ENCODE measurements around the gene TMEM259. TPM values are rescaled to one million over a fixed set of nuclear protein-coding genes. Genes with fewer than 3 reads are reported as not detected.
A peak's percentile ranks its signal among the peaks of the same experiment; 100 is the strongest.

The TMEM259 gene
- total and polyA plus RNA-seq, 9 of the 15 experiments (the other 6 are each of a cell fraction or from before 2014, with no cell fraction given): 0.52 to 231 (median 63.6) TPM

DNA sequence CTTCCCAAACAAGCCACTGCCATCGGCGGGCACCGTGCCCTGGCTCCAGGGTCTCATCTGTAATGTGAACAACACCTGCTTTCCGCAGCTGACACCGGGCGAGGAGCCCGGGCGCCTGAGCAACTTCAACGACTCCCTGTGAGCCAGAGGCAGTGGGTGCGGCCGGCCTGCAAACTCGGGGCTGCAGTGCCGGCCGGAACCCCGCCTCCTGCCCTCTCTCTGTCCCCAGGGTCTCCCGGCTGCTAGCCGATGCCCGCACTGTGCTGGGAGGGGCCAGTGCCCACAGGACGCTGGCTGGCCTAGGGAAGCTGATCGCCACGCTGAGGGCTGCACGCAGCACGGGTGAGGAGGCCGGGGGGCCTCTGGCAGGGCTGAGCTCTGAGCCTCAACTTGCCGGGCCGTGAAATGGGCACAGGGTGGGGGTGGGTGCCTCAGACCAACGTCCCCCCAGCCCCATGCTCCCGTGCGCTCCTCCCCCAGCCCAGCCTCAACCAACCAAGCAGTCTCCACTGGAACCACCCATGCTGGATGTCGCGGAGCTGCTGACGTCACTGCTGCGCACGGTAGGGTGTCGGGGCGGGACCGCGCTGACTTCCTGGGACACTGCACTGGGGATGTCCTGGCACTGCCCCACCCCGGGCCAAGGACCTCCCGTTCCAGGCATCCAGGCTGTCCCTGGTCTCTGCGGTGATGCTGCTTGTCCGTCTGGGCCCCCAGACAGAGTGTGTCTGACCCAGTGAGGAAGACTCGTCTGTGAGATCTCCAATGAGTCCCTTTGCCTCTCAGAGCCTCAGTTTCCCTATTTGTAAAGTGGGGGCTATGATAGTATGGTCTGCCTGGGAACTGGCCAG is 21.1 kb upstream of the TMEM259 start (continued):
- TF ChIP-seq, protein P1, sequence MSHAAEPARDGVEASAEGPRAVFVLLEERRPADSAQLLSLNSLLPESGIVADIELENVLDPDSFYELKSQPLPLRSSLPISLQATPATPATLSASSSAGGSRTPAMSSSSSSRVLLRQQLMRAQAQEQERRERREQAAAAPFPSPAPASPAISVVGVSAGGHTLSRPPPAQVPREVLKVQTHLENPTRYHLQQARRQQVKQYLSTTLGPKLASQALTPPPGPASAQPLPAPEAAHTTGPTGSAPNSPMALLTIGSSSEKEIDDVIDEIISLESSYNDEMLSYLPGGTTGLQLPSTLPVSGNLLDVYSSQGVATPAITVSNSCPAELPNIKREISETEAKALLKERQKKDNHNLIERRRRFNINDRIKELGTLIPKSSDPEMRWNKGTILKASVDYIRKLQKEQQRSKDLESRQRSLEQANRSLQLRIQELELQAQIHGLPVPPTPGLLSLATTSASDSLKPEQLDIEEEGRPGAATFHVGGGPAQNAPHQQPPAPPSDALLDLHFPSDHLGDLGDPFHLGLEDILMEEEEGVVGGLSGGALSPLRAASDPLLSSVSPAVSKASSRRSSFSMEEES (CRISPR knock-in tag; IDR thresholded peaks at IDR 0.05): no peak
- TF ChIP-seq RB1 (IDR thresholded peaks at IDR 0.05; ENCODE audit: low read depth) (no peak), PTTG1 (tag; IDR thresholded peaks at IDR 0.05; ENCODE audit: low read depth) (no peak), NCOA4 (IDR thresholded peaks at IDR 0.05; ENCODE audit: partially characterized antibody) (peak; percentile 59), MEF2A (IDR thresholded peaks at IDR 0.05; ENCODE audit: control insufficient read depth, low read depth, low read length) (no peak), SP1 (CRISPR knock-in tag; IDR thresholded peaks at IDR 0.05) (peak; percentile 83), GATA2 (CRISPR knock-in tag; IDR thresholded peaks at IDR 0.05) (no peak), MCM2 (IDR thresholded peaks at IDR 0.05; ENCODE audit: low read depth) (no peak), BRCA1 (IDR thresholded peaks at IDR 0.05) (no peak), BRCA1 (CRISPR knock-in tag; IDR thresholded peaks at IDR 0.05) (no peak), GABPB1 (CRISPR knock-in tag; IDR thresholded peaks at IDR 0.05) (peak; percentile 59; the same call in 1 of the 2 replicates), SMAD3 (CRISPR knock-in tag; conservative IDR thresholded peaks at IDR 0.05) (no peak), ZNF324 (CRISPR knock-in tag; IDR thresholded peaks at IDR 0.05) (no peak), NBN (IDR thresholded peaks at IDR 0.05; ENCODE audit: low read depth) (peak; percentile 76; the same call in 1 of the 2 replicates), SMARCA5 (IDR thresholded peaks at IDR 0.05) (peak; percentile 83; the same call in 1 of the 2 replicates), JUN (IDR thresholded peaks at IDR 0.05; ENCODE audit: borderline replicate concordance, low read depth, low read length) (peak; percentile 46; the same call in 1 of the 2 replicates), JUN (CRISPR knock-in tag; IDR thresholded peaks at IDR 0.05; ENCODE audit: borderline replicate concordance) (no peak), MCM3 (IDR thresholded peaks at IDR 0.05) (no peak), ZNF77 (CRISPR knock-in tag; IDR thresholded peaks at IDR 0.05) (no peak), SIN3A (IDR thresholded peaks at IDR 0.05; ENCODE audit: borderline replicate concordance in 2 of 2, control insufficient read depth in 1 of 2, low read depth in 2 of 2, low read length in 2 of 2) (peak in 1 of 2 experiments; percentile 95; a peak in 2 of 4 replicates), MYC (IDR thresholded peaks at IDR 0.05; ENCODE audit: low read depth, low read length) (peak; percentile 83), MYC (CRISPR knock-in tag; IDR thresholded peaks at IDR 0.05; ENCODE audit: borderline replicate concordance, low read depth) (no peak)
- TF ChIP-seq, protein P2, sequence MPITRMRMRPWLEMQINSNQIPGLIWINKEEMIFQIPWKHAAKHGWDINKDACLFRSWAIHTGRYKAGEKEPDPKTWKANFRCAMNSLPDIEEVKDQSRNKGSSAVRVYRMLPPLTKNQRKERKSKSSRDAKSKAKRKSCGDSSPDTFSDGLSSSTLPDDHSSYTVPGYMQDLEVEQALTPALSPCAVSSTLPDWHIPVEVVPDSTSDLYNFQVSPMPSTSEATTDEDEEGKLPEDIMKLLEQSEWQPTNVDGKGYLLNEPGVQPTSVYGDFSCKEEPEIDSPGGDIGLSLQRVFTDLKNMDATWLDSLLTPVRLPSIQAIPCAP (CRISPR knock-in tag; IDR thresholded peaks at IDR 0.05; ENCODE audit: borderline replicate concordance): no peak
- TF ChIP-seq, protein P3, sequence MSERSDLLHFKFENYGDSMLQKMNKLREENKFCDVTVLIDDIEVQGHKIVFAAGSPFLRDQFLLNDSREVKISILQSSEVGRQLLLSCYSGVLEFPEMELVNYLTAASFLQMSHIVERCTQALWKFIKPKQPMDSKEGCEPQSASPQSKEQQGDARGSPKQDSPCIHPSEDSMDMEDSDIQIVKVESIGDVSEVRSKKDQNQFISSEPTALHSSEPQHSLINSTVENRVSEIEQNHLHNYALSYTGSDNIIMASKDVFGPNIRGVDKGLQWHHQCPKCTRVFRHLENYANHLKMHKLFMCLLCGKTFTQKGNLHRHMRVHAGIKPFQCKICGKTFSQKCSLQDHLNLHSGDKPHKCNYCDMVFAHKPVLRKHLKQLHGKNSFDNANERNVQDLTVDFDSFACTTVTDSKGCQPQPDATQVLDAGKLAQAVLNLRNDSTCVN (CRISPR knock-in tag; IDR thresholded peaks at IDR 0.05): no peak
- TF ChIP-seq, protein P4, sequence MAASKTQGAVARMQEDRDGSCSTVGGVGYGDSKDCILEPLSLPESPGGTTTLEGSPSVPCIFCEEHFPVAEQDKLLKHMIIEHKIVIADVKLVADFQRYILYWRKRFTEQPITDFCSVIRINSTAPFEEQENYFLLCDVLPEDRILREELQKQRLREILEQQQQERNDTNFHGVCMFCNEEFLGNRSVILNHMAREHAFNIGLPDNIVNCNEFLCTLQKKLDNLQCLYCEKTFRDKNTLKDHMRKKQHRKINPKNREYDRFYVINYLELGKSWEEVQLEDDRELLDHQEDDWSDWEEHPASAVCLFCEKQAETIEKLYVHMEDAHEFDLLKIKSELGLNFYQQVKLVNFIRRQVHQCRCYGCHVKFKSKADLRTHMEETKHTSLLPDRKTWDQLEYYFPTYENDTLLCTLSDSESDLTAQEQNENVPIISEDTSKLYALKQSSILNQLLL (CRISPR knock-in tag; IDR thresholded peaks at IDR 0.05; ENCODE audit: borderline replicate concordance): no peak
